SK-N-MC (cell line): ENCODE results near the gene RFXANK.

ENCODE experiments used
- EZH2 ChIP-seq: fragments of 200-600 bp; sonication (generic); IDR thresholded peaks from one replicate; pipeline ENCODE4 v1.6.1; 2017; ENCODE audit warnings: antibody characterized with exemption
- FOXP2 ChIP-seq: optimal IDR thresholded peaks from 2 replicates; pipeline ENCODE3; 2011; ENCODE audit warnings: mild to moderate bottlenecking, moderate library complexity; ENCODE audit not compliant: insufficient read depth; ENCODE audit errors: extremely low read length, control extremely low read depth
- POLR2AphosphoS5 ChIP-seq: IDR thresholded peaks from 2 replicates; pipeline ENCODE4 v1.6.1; 2012; ENCODE audit warnings: mild to moderate bottlenecking, low read depth, low read length, borderline replicate concordance

- TF ChIP-seq EZH2 (no peak), POLR2AphosphoS5 (no peak), FOXP2 (no peak)
Observed at GRCh38 chr19:19239675-19240074, 47.6 kb downstream of the RFXANK start.
